Activated naive CD8-positive, alpha-beta T cell treated with anti-CD3 and anti-CD28 coated beads, Interleukin-2, amount 50 U/mL, for 24 hours (primary cell): ENCODE results near the gene TBX3.

Experiments used
- ATAC-seq: fragments of 150-1000 bp; cut with Tn5 transposase; one replicate; pipeline ENCODE4 v1.10.0; 2021
- DNase-seq: peaks from one replicate; pipeline ENCODE4 v3.0.0; 2021
- H3K27ac Mint-ChIP-seq: one replicate; pipeline ENCODE4 v1.8.0; 2021; ENCODE audit warnings: mild to moderate bottlenecking, mixed read lengths
- H3K27me3 Mint-ChIP-seq: one replicate; pipeline ENCODE4 v1.8.0; 2021; ENCODE audit warnings: mixed read lengths
- H3K36me3 Mint-ChIP-seq: one replicate; pipeline ENCODE4 v1.8.0; 2021; ENCODE audit warnings: low read depth, mixed read lengths
- H3K4me1 Mint-ChIP-seq: one replicate; pipeline ENCODE4 v1.8.0; 2021; ENCODE audit warnings: mixed read lengths
- H3K4me3 Mint-ChIP-seq: one replicate; pipeline ENCODE4 v1.8.0; 2021; ENCODE audit warnings: mild to moderate bottlenecking, moderate library complexity, mixed read lengths
- H3K9me3 Mint-ChIP-seq: one replicate; pipeline ENCODE4 v1.8.0; 2021; ENCODE audit warnings: mixed read lengths

Gene TBX3

GRCh38 chr12:114670291-114670980 is 13.5 kb downstream of the TBX3 start:
- Mint-ChIP-seq H3K9me3 (no peaks in the 10 kb centered on the region), H3K4me3 (no peak overlapping the region), H3K36me3 (no peaks in the 10 kb centered on the region), H3K4me1 (peaks cover 8% of the 10 kb centered on the region), H3K27ac (no peak overlapping the region), H3K27me3 (peaks cover 78% of the 10 kb centered on the region)
- DNase-seq (no peak), ATAC-seq (no peak)

- Mint-ChIP-seq H3K4me3 (no peak overlapping the region), H3K4me1 (peaks cover 8% of the 10 kb centered on the region), H3K9me3 (no peaks in the 10 kb centered on the region), H3K36me3 (no peaks in the 10 kb centered on the region), H3K27ac (no peak overlapping the region), H3K27me3 (peaks cover 75% of the 10 kb centered on the region)
- ATAC-seq (no peak), DNase-seq (no peak)
Observed at GRCh38 chr12:114669401-114670290, 14.3 kb downstream of the TBX3 start.

- DNase-seq (no peak), ATAC-seq (no peak)
- H3K9me3 Mint-ChIP-seq, result no peaks in the 10 kb centered on the region
- H3K36me3 Mint-ChIP-seq, result no peaks in the 10 kb centered on the region
- H3K27me3 Mint-ChIP-seq, result peaks cover 79% of the 10 kb centered on the region
- H3K27ac Mint-ChIP-seq, result no peak overlapping the region
- peaks cover 8% of the 10 kb centered on the region for H3K4me1 Mint-ChIP-seq
- H3K4me3 Mint-ChIP-seq, result no peak overlapping the region
Observed at GRCh38 chr12:114668886-114669288, 15.1 kb downstream of the TBX3 start.

GRCh38 chr12:114668151-114668885 is 15.7 kb downstream of the TBX3 start:
- Mint-ChIP-seq H3K27me3 (peaks cover 79% of the 10 kb centered on the region), H3K27ac (no peak overlapping the region), H3K4me1 (peaks cover 8% of the 10 kb centered on the region), H3K36me3 (no peaks in the 10 kb centered on the region), H3K4me3 (no peak overlapping the region), H3K9me3 (no peaks in the 10 kb centered on the region)
- ATAC-seq (peak; percentile 43), DNase-seq (peak; percentile 35)

- no peaks in the 10 kb centered on the region for H3K36me3 Mint-ChIP-seq
- ATAC-seq (no peak), DNase-seq (no peak)
- H3K4me3 Mint-ChIP-seq, result no peak overlapping the region
- no peak overlapping the region for H3K27ac Mint-ChIP-seq
- H3K4me1 Mint-ChIP-seq, result peaks cover 8% of the 10 kb centered on the region
- H3K27me3 Mint-ChIP-seq, result peaks cover 79% of the 10 kb centered on the region
- no peaks in the 10 kb centered on the region for H3K9me3 Mint-ChIP-seq
Observed at GRCh38 chr12:114667669-114668150, 16.3 kb downstream of the TBX3 start.

GRCh38 chr12:114666746-114667668 is 17.0 kb downstream of the TBX3 start:
- H3K27me3 Mint-ChIP-seq, result peaks cover 75% of the 10 kb centered on the region
- no peaks in the 10 kb centered on the region for H3K9me3 Mint-ChIP-seq
- ATAC-seq (no peak), DNase-seq (no peak)
- H3K36me3 Mint-ChIP-seq, result no peaks in the 10 kb centered on the region
- no peak overlapping the region for H3K4me3 Mint-ChIP-seq
- peaks cover 8% of the 10 kb centered on the region for H3K4me1 Mint-ChIP-seq
- no peak overlapping the region for H3K27ac Mint-ChIP-seq

GRCh38 chr12:114665411-114666260 is 18.3 kb downstream of the TBX3 start:
- H3K4me3 Mint-ChIP-seq, result no peak overlapping the region
- DNase-seq (no peak), ATAC-seq (no peak)
- peaks cover 8% of the 10 kb centered on the region for H3K4me1 Mint-ChIP-seq
- peaks cover 64% of the 10 kb centered on the region for H3K27me3 Mint-ChIP-seq
- no peaks in the 10 kb centered on the region for H3K9me3 Mint-ChIP-seq
- H3K36me3 Mint-ChIP-seq, result no peaks in the 10 kb centered on the region
- H3K27ac Mint-ChIP-seq, result no peak overlapping the region

- peaks cover 58% of the 10 kb centered on the region for H3K27me3 Mint-ChIP-seq
- DNase-seq, result no peak
Observed at GRCh38 chr12:114664651-114665320, 19.2 kb downstream of the TBX3 start.

GRCh38 chr12:114662512-114663177 is 21.3 kb downstream of the TBX3 start:
- Mint-ChIP-seq H3K9me3 (no peaks in the 10 kb centered on the region), H3K27me3 (peaks cover 58% of the 10 kb centered on the region), H3K4me3 (no peak overlapping the region), H3K4me1 (peaks cover 3% of the 10 kb centered on the region), H3K27ac (no peak overlapping the region), H3K36me3 (no peaks in the 10 kb centered on the region)
- no peak for ATAC-seq
- peak; percentile 69 for DNase-seq

More at GRCh38 chr12:114664651-114665320, 19.2 kb downstream of the TBX3 start:
- Mint-ChIP-seq H3K4me3 (no peak overlapping the region), H3K36me3 (no peaks in the 10 kb centered on the region), H3K27ac (no peak overlapping the region), H3K9me3 (no peaks in the 10 kb centered on the region), H3K4me1 (peaks cover 8% of the 10 kb centered on the region)
- no peak for ATAC-seq

GRCh38 chr12:114661245-114661644 is 22.7 kb downstream of the TBX3 start:
- Mint-ChIP-seq H3K27me3 (peaks cover 48% of the 10 kb centered on the region), H3K36me3 (no peaks in the 10 kb centered on the region), H3K4me1 (no peaks in the 10 kb centered on the region), H3K4me3 (no peak overlapping the region), H3K27ac (no peak overlapping the region), H3K9me3 (no peaks in the 10 kb centered on the region)
- no peak for ATAC-seq
- DNase-seq, result no peak

GRCh38 chr12:114659084-114659483 is 24.9 kb downstream of the TBX3 start:
- H3K27me3 Mint-ChIP-seq, result peaks cover 40% of the 10 kb centered on the region
- no peaks in the 10 kb centered on the region for H3K36me3 Mint-ChIP-seq
- no peak for DNase-seq
- no peak overlapping the region for H3K27ac Mint-ChIP-seq
- no peak overlapping the region for H3K4me3 Mint-ChIP-seq
- H3K4me1 Mint-ChIP-seq, result no peaks in the 10 kb centered on the region
- no peak for ATAC-seq
- H3K9me3 Mint-ChIP-seq, result no peaks in the 10 kb centered on the region

- peaks cover 30% of the 10 kb centered on the region for H3K27me3 Mint-ChIP-seq
- H3K27ac Mint-ChIP-seq, result no peak overlapping the region
- no peaks in the 10 kb centered on the region for H3K4me1 Mint-ChIP-seq
- H3K4me3 Mint-ChIP-seq, result no peak overlapping the region
- H3K9me3 Mint-ChIP-seq, result no peaks in the 10 kb centered on the region
- ATAC-seq, result no peak
- no peaks in the 10 kb centered on the region for H3K36me3 Mint-ChIP-seq
- DNase-seq, result no peak
Observed at GRCh38 chr12:114658002-114658441, 26.0 kb downstream of the TBX3 start.
